ENCODE data around the gene MAP3K3.

MAP3K3 gene

DNA sequence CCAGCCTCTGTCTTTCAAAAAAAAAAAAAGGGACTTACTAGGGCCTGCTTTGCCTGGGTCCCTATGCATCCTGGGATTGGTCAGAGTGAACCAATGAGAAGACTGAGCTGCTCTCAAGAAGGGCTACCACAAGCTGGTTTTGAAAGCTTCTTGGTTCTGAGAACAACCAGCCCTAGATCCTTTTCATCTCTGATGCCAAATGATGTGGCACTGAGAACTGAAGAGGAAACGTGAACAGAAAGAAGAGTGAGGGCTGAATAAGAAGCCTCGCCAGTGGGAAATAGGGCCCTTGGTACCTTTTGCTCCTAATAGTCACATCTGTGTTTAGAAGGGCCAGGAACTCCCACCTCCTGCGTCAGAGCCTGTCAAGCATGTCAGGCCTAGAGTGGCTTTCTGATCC, 10.9 kb upstream of the MAP3K3 start:
- no peaks in the 10 kb centered on the region for H3F3A ChIP-seq (ENCODE audit: insufficient read depth)
- H3K27ac ChIP-seq (ENCODE audit: low read depth, low read length), result no peak overlapping the region
- no peak overlapping the region for H3K9ac ChIP-seq (ENCODE audit: low read length)
- no peak overlapping the region for H3K4me2 ChIP-seq (ENCODE audit: low read depth, low read length, poor library complexity, severe bottlenecking)
- H3K4me3 ChIP-seq (ENCODE audit: insufficient read depth, low read length, poor library complexity, severe bottlenecking), result no peak overlapping the region
- H4K20me1 ChIP-seq (ENCODE audit: low read depth, low read length), result no peaks in the 10 kb centered on the region
- no peaks in the 10 kb centered on the region for H3K9me2 ChIP-seq (replicated peaks; ENCODE audit: insufficient read depth, low read length)
- H2AFZ ChIP-seq (ENCODE audit: low read depth, low read length, severe bottlenecking), result no peak overlapping the region
- no peak for TF ChIP-seq EZH2phosphoT487 (conservative IDR thresholded peaks at IDR 0.05; ENCODE audit: low read length)
- TF ChIP-seq CTCF (IDR thresholded peaks at IDR 0.05; ENCODE audit: insufficient read depth, low read length, poor library complexity, severe bottlenecking), result no peak
- H3K9me3 ChIP-seq (ENCODE audit: insufficient read depth, low read length), result no peaks in the 10 kb centered on the region
- H3K27me3 ChIP-seq (ENCODE audit: low read length), result no peaks in the 10 kb centered on the region
- peaks cover 5% of the 10 kb centered on the region; the same call in 1 of the 2 replicates for H3K36me3 ChIP-seq (ENCODE audit: low read length)
- H3K79me2 ChIP-seq (ENCODE audit: insufficient read depth, low read length), result no peaks in the 10 kb centered on the region

- Histone ChIP-seq H3K79me2 (ENCODE audit: insufficient read depth, low read length) (no peaks in the 10 kb centered on the region), H3K36me3 (ENCODE audit: low read length) (no peaks in the 10 kb centered on the region; the same call in 1 of the 2 replicates), H3K27ac (ENCODE audit: low read depth, low read length) (no peak overlapping the region), H3K9me2 (replicated peaks; ENCODE audit: insufficient read depth, low read length) (no peaks in the 10 kb centered on the region), H3K4me3 (ENCODE audit: insufficient read depth, low read length, poor library complexity, severe bottlenecking) (no peak overlapping the region), H3K9me3 (ENCODE audit: insufficient read depth, low read length) (no peaks in the 10 kb centered on the region), H3K27me3 (ENCODE audit: low read length) (no peaks in the 10 kb centered on the region), H4K20me1 (ENCODE audit: low read depth, low read length) (no peaks in the 10 kb centered on the region), H3K9ac (ENCODE audit: low read length) (no peak overlapping the region), H2AFZ (ENCODE audit: low read depth, low read length, severe bottlenecking) (no peak overlapping the region), H3F3A (ENCODE audit: insufficient read depth) (no peaks in the 10 kb centered on the region), H3K4me2 (ENCODE audit: low read depth, low read length, poor library complexity, severe bottlenecking) (no peak overlapping the region)
- no peak for TF ChIP-seq EZH2phosphoT487 (conservative IDR thresholded peaks at IDR 0.05; ENCODE audit: low read length)
These were observed 8.6 kb upstream of the MAP3K3 start for GRCh38 chr17:63613663-63614062.

- no peaks in the 10 kb centered on the region for H3K27me3 ChIP-seq (ENCODE audit: low read length)
- no peaks in the 10 kb centered on the region for H3K9me2 ChIP-seq (replicated peaks; ENCODE audit: insufficient read depth, low read length)
- H3K4me3 ChIP-seq (ENCODE audit: insufficient read depth, low read length, poor library complexity, severe bottlenecking), result peak overlapping the region; percentile 62
- H2AFZ ChIP-seq (ENCODE audit: low read depth, low read length, severe bottlenecking), result peak overlapping the region; percentile 86
- peaks cover 22% of the 10 kb centered on the region; the same call in 1 of the 2 replicates for H3K79me2 ChIP-seq (ENCODE audit: insufficient read depth, low read length)
- peaks cover 18% of the 10 kb centered on the region; the same call in 1 of the 2 replicates for H3F3A ChIP-seq (ENCODE audit: insufficient read depth)
- no peaks in the 10 kb centered on the region for H3K9me3 ChIP-seq (ENCODE audit: insufficient read depth, low read length)
- peak overlapping the region; percentile 37 for H3K27ac ChIP-seq (ENCODE audit: low read depth, low read length)
- H4K20me1 ChIP-seq (ENCODE audit: low read depth, low read length), result peaks cover 17% of the 10 kb centered on the region
- TF ChIP-seq CTCF (IDR thresholded peaks at IDR 0.05; ENCODE audit: insufficient read depth, low read length, poor library complexity, severe bottlenecking) (no peak), EZH2phosphoT487 (conservative IDR thresholded peaks at IDR 0.05; ENCODE audit: low read length) (no peak)
- no peaks in the 10 kb centered on the region for H3K36me3 ChIP-seq (ENCODE audit: low read length)
- peak overlapping the region; percentile 77 for H3K9ac ChIP-seq (ENCODE audit: low read length)
- peak overlapping the region; percentile 91 for H3K4me2 ChIP-seq (ENCODE audit: low read depth, low read length, poor library complexity, severe bottlenecking)
These were observed 961 bp upstream of the MAP3K3 start for GRCh38 chr17:63621229-63621683.

DNA sequence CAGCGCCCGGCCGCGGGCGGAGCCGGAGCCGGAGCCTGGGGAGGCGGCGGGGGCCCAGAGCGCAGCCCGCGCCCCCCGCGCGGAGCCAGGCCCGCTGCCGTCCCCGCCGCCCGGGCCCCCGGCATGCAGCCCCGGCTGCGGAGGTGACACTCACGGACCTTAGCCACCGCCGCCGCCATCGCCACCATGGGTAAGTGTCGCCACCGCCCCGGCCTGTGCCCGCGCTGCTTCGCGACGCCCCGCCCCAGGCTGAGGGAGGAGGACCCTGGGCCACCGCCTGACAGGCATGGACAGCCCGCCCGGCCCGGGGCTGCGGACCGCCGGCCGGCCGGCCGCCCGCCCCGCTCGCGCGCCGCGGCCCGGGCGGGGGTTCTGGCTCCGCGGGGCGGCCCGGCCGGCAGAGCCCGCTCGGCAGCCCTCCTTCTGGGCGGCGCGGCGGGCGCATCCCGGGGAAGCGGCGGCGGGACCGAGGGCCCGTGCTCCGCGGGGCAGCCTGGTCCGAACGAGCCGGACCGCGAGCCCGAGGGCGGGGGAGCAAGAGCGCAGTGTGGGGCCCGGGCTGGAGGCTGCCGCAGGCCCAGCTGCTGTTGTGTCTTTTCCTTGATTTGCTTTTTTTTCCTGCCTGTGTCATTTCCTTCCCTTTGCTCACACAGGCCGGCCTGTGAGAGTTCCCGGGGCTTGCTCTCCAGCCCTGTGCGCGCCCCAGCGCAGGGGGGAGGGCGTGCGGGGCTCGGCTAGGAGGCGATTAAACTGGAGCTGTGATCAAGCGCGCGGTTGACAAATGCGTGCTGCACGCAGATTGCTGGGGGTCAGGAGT, 565 bp downstream of the MAP3K3 start:
- H3K27ac ChIP-seq (ENCODE audit: low read depth, low read length), result peak overlapping the region; percentile 48; the same call in 1 of the 2 replicates
- peak overlapping the region; percentile 80 for H3K4me2 ChIP-seq (ENCODE audit: low read depth, low read length, poor library complexity, severe bottlenecking)

More for the DNA sequence above, 565 bp downstream of the MAP3K3 start:
- TF ChIP-seq EZH2phosphoT487 (conservative IDR thresholded peaks at IDR 0.05; ENCODE audit: low read length), result no peak
- TF ChIP-seq CTCF (IDR thresholded peaks at IDR 0.05; ENCODE audit: insufficient read depth, low read length, poor library complexity, severe bottlenecking), result no peak
- Histone ChIP-seq H2AFZ (ENCODE audit: low read depth, low read length, severe bottlenecking) (peak overlapping the region; percentile 31), H3K9me3 (ENCODE audit: insufficient read depth, low read length) (no peaks in the 10 kb centered on the region), H3K27me3 (ENCODE audit: low read length) (no peaks in the 10 kb centered on the region), H4K20me1 (ENCODE audit: low read depth, low read length) (peaks cover 17% of the 10 kb centered on the region), H3K79me2 (ENCODE audit: insufficient read depth, low read length) (peaks cover 22% of the 10 kb centered on the region), H3K9me2 (replicated peaks; ENCODE audit: insufficient read depth, low read length) (no peaks in the 10 kb centered on the region), H3F3A (ENCODE audit: insufficient read depth) (peaks cover 18% of the 10 kb centered on the region; the same call in 1 of the 2 replicates), H3K36me3 (ENCODE audit: low read length) (no peaks in the 10 kb centered on the region), H3K9ac (ENCODE audit: low read length) (peak overlapping the region; percentile 70), H3K4me3 (ENCODE audit: insufficient read depth, low read length, poor library complexity, severe bottlenecking) (peak overlapping the region; percentile 76)
